WTC11 (cell line): ENCODE data around the gene EMP2. TPM values are rescaled to one million over a fixed set of nuclear protein-coding genes. Genes with fewer than 3 reads are reported as not detected.
A peak's percentile ranks its signal among the peaks of the same experiment; 100 is the strongest.

Source experiments
- ATAC-seq: fragments of 200-7000 bp; cut with Tn5 transposase; 2 replicates; pipeline ENCODE4 v1.10.0; 2021; ENCODE audit warnings: mild to moderate bottlenecking, moderate library complexity
- CTCF ChIA-PET: fragments of 300-600 bp; sonication (Branson Sonifier 250); formaldehyde crosslinking; loops from one replicate; lab custom pipeline; 2021; ENCODE audit warnings: antibody characterized with exemption; lab: Charles Lee
- POLR2A ChIA-PET: fragments of 350-600 bp; sonication (Branson Sonifier 250); formaldehyde crosslinking; loops from one replicate; lab custom pipeline; 2021; ENCODE audit warnings: antibody characterized with exemption; lab: Charles Lee
- DNase-seq: peaks from one replicate; pipeline ENCODE4 v3.0.0; 2021; ENCODE audit warnings: low spot score
- H3K27ac Mint-ChIP-seq: 2 replicates; pipeline ENCODE4 v1.8.0; 2021; ENCODE audit warnings: mixed read lengths
- H3K27me3 Mint-ChIP-seq: 2 replicates; pipeline ENCODE4 v1.8.0; 2021; ENCODE audit warnings: low read depth, mild to moderate bottlenecking, moderate library complexity, mixed read lengths
- H3K36me3 Mint-ChIP-seq: 2 replicates; pipeline ENCODE4 v1.8.0; 2021; ENCODE audit warnings: mixed read lengths
- H3K4me1 Mint-ChIP-seq: 2 replicates; pipeline ENCODE4 v1.8.0; 2022; ENCODE audit warnings: mixed read lengths
- H3K4me3 Mint-ChIP-seq: 2 replicates; pipeline ENCODE4 v1.8.0; 2021; ENCODE audit warnings: mild to moderate bottlenecking, moderate library complexity, mixed read lengths
- H3K9me3 Mint-ChIP-seq: 2 replicates; pipeline ENCODE4 v1.8.0; 2021; ENCODE audit warnings: mixed read lengths
- ATF1 ChIP-seq: sonication (generic); formaldehyde crosslinking; IDR thresholded peaks from 2 replicates; pipeline ENCODE4 v1.8.1; 2023; ENCODE audit warnings: mild to moderate bottlenecking, moderate library complexity, missing genetic modification reagents
- ELF4 ChIP-seq: sonication (generic); formaldehyde crosslinking; IDR thresholded peaks from 2 replicates; pipeline ENCODE4 v1.8.1; 2022; ENCODE audit warnings: low read depth, mild to moderate bottlenecking, moderate library complexity, missing genetic modification reagents
- ERG ChIP-seq: fragments of 250-450 bp; sonication (Bioruptor Pico); IDR thresholded peaks from 2 replicates; pipeline ENCODE4 v1.8.0; 2021; ENCODE audit warnings: mild to moderate bottlenecking
- ESRRA ChIP-seq: sonication (generic); formaldehyde crosslinking; IDR thresholded peaks from 2 replicates; pipeline ENCODE4 v1.8.1; 2022; ENCODE audit warnings: mild to moderate bottlenecking, missing genetic modification reagents, borderline replicate concordance
- FOXK1 ChIP-seq: sonication (generic); formaldehyde crosslinking; IDR thresholded peaks from 2 replicates; pipeline ENCODE4 v1.8.0; 2022; ENCODE audit warnings: mild to moderate bottlenecking, moderate library complexity, missing genetic modification reagents
- GRHL2 ChIP-seq: fragments of 250-450 bp; sonication (Bioruptor Pico); IDR thresholded peaks from 2 replicates; pipeline ENCODE4 v1.8.0; 2022; ENCODE audit warnings: mild to moderate bottlenecking, moderate library complexity; ENCODE audit not compliant: insufficient replicate concordance, severe bottlenecking
- IRF1 ChIP-seq: sonication (generic); formaldehyde crosslinking; IDR thresholded peaks from 2 replicates; pipeline ENCODE4 v1.8.0; 2023; ENCODE audit warnings: missing genetic modification reagents
- NR2C2 ChIP-seq: sonication (generic); formaldehyde crosslinking; IDR thresholded peaks from 2 replicates; pipeline ENCODE4 v1.8.0; 2022; ENCODE audit warnings: mild to moderate bottlenecking, missing genetic modification reagents
- OVOL2 ChIP-seq: fragments of 250-450 bp; sonication (Bioruptor Pico); IDR thresholded peaks from 2 replicates; pipeline ENCODE4 v1.9.0; 2021; ENCODE audit warnings: mild to moderate bottlenecking, borderline replicate concordance
- PREB ChIP-seq: sonication (generic); formaldehyde crosslinking; IDR thresholded peaks from 2 replicates; pipeline ENCODE4 v1.8.1; 2022; ENCODE audit warnings: mild to moderate bottlenecking, missing genetic modification reagents, moderate library complexity, borderline replicate concordance
- SMAD4 ChIP-seq: sonication (generic); formaldehyde crosslinking; IDR thresholded peaks from 2 replicates; pipeline ENCODE4 v1.8.0; 2022; ENCODE audit warnings: mild to moderate bottlenecking, missing genetic modification reagents
- USF1 ChIP-seq: sonication (generic); formaldehyde crosslinking; IDR thresholded peaks from 2 replicates; pipeline ENCODE4 v1.8.0; 2022; ENCODE audit warnings: mild to moderate bottlenecking, missing genetic modification reagents
- ZBTB21 ChIP-seq: sonication (generic); formaldehyde crosslinking; IDR thresholded peaks from 2 replicates; pipeline ENCODE4 v1.8.1; 2023; ENCODE audit warnings: mild to moderate bottlenecking, missing genetic modification reagents, borderline replicate concordance
- ZNF263 ChIP-seq: sonication (generic); formaldehyde crosslinking; IDR thresholded peaks from 2 replicates; pipeline ENCODE4 v1.8.1; 2022; ENCODE audit warnings: low read depth, mild to moderate bottlenecking, moderate library complexity, missing genetic modification reagents
- ZNF317 ChIP-seq: sonication (generic); formaldehyde crosslinking; IDR thresholded peaks from 2 replicates; pipeline ENCODE4 v1.8.1; 2023; ENCODE audit warnings: low read depth, mild to moderate bottlenecking, moderate library complexity, missing genetic modification reagents, borderline replicate concordance
- total RNA-seq: library from RNA; stranded (reverse); gene quantifications from 3 replicates; pipeline ENCODE4 v1.2.3, GENCODE V29; 2021
- TF ChIP-seq, protein P1 (sequence below): sonication (generic); formaldehyde crosslinking; conservative IDR thresholded peaks from 2 replicates; pipeline ENCODE4 v1.8.1; 2022; ENCODE audit warnings: mild to moderate bottlenecking, missing genetic modification reagents
- TF ChIP-seq, protein P2 (sequence below): sonication (generic); formaldehyde crosslinking; IDR thresholded peaks from 2 replicates; pipeline ENCODE4 v1.8.0; 2022; ENCODE audit warnings: missing genetic modification reagents
- TF ChIP-seq, protein P3 (sequence below): fragments of 250-450 bp; sonication (Bioruptor Pico); IDR thresholded peaks from 2 replicates; pipeline ENCODE4 v1.9.0; 2021; ENCODE audit warnings: mild to moderate bottlenecking

Gene EMP2
- total RNA-seq, 1 experiment from 2014 or later = 16.4 TPM

- no peaks in the 10 kb centered on the region for H3K9me3 Mint-ChIP-seq
- ATAC-seq (no peak), DNase-seq (no peak)
- CTCF ChIA-PET = no interaction called here
- H3K4me3 Mint-ChIP-seq = no peak overlapping the region
- peaks cover 7% of the 10 kb centered on the region for H3K4me1 Mint-ChIP-seq
- H3K27ac Mint-ChIP-seq = 0 out of 2 replicates have a peak overlapping the region, but pooled peaks have one; percentile 33
- no peaks in the 10 kb centered on the region for H3K27me3 Mint-ChIP-seq
- no peaks in the 10 kb centered on the region for H3K36me3 Mint-ChIP-seq
- TF ChIP-seq, protein P1, sequence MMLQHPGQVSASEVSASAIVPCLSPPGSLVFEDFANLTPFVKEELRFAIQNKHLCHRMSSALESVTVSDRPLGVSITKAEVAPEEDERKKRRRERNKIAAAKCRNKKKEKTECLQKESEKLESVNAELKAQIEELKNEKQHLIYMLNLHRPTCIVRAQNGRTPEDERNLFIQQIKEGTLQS (CRISPR knock-in tag) = no peak
- TF ChIP-seq FOXK1 (CRISPR knock-in tag) (no peak), GRHL2 (no peak), ZBTB21 (CRISPR knock-in tag) (no peak), ZNF317 (CRISPR knock-in tag) (no peak), USF1 (no peak), NR2C2 (CRISPR knock-in tag) (no peak), ATF1 (CRISPR knock-in tag) (no peak), PREB (CRISPR knock-in tag) (no peak), ESRRA (CRISPR knock-in tag) (no peak), IRF1 (CRISPR knock-in tag) (no peak), SMAD4 (CRISPR knock-in tag) (no peak), ZNF263 (CRISPR knock-in tag) (no peak)
- TF ChIP-seq, protein P2, sequence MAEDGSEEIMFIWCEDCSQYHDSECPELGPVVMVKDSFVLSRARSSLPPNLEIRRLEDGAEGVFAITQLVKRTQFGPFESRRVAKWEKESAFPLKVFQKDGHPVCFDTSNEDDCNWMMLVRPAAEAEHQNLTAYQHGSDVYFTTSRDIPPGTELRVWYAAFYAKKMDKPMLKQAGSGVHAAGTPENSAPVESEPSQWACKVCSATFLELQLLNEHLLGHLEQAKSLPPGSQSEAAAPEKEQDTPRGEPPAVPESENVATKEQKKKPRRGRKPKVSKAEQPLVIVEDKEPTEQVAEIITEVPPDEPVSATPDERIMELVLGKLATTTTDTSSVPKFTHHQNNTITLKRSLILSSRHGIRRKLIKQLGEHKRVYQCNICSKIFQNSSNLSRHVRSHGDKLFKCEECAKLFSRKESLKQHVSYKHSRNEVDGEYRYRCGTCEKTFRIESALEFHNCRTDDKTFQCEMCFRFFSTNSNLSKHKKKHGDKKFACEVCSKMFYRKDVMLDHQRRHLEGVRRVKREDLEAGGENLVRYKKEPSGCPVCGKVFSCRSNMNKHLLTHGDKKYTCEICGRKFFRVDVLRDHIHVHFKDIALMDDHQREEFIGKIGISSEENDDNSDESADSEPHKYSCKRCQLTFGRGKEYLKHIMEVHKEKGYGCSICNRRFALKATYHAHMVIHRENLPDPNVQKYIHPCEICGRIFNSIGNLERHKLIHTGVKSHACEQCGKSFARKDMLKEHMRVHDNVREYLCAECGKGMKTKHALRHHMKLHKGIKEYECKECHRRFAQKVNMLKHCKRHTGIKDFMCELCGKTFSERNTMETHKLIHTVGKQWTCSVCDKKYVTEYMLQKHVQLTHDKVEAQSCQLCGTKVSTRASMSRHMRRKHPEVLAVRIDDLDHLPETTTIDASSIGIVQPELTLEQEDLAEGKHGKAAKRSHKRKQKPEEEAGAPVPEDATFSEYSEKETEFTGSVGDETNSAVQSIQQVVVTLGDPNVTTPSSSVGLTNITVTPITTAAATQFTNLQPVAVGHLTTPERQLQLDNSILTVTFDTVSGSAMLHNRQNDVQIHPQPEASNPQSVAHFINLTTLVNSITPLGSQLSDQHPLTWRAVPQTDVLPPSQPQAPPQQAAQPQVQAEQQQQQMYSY (CRISPR knock-in tag) = no peak
- TF ChIP-seq, protein P3, sequence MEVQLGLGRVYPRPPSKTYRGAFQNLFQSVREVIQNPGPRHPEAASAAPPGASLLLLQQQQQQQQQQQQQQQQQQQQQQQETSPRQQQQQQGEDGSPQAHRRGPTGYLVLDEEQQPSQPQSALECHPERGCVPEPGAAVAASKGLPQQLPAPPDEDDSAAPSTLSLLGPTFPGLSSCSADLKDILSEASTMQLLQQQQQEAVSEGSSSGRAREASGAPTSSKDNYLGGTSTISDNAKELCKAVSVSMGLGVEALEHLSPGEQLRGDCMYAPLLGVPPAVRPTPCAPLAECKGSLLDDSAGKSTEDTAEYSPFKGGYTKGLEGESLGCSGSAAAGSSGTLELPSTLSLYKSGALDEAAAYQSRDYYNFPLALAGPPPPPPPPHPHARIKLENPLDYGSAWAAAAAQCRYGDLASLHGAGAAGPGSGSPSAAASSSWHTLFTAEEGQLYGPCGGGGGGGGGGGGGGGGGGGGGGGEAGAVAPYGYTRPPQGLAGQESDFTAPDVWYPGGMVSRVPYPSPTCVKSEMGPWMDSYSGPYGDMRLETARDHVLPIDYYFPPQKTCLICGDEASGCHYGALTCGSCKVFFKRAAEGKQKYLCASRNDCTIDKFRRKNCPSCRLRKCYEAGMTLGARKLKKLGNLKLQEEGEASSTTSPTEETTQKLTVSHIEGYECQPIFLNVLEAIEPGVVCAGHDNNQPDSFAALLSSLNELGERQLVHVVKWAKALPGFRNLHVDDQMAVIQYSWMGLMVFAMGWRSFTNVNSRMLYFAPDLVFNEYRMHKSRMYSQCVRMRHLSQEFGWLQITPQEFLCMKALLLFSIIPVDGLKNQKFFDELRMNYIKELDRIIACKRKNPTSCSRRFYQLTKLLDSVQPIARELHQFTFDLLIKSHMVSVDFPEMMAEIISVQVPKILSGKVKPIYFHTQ (CRISPR knock-in tag) = no peak
- POLR2A ChIA-PET = no interaction called here
These were observed 16.8 kb upstream of the EMP2 start for GRCh38 chr16:10597187-10597601.

- Mint-ChIP-seq H3K4me1 (no peaks in the 10 kb centered on the region), H3K27ac (no peak overlapping the region), H3K9me3 (no peaks in the 10 kb centered on the region), H3K27me3 (no peaks in the 10 kb centered on the region), H3K36me3 (no peaks in the 10 kb centered on the region), H3K4me3 (no peak overlapping the region)
- CTCF ChIA-PET = interaction anchor here (1.5 kb wide), 2 partner anchors 14 to 15 kb away, joined by 4 to 6 read pairs; partner anchors contain the start of gene EMP2
- DNase-seq (no peak), ATAC-seq (no peak)
- POLR2A ChIA-PET = no interaction called here
- TF ChIP-seq, protein P3 (CRISPR knock-in tag) = no peak
- TF ChIP-seq OVOL2 = no peak
- no peak for TF ChIP-seq ELF4 (CRISPR knock-in tag)
- TF ChIP-seq ERG (CRISPR knock-in tag) = no peak
- TF ChIP-seq USF1 = no peak
These were observed 14.0 kb upstream of the EMP2 start for GRCh38 chr16:10594312-10594950.
